MCF 10A (cell line): ENCODE data around the gene TCERG1L. TPM values are rescaled to one million over a fixed set of nuclear protein-coding genes. Genes with fewer than 3 reads are reported as not detected.

Source experiments
- BruUV-seq: library from RNA; stranded (reverse); fragments of 400-500 nt; replicated peaks from 2 replicates; lab custom pipeline; 2021; lab: Mats Ljungman, UMichigan
- CTCF ChIA-PET: fragments of 300-600 bp; sonication (Branson Sonifier 250); formaldehyde crosslinking; extraction: SDS; loops from one replicate; lab custom pipeline; 2021; ENCODE audit warnings: antibody characterized with exemption, inconsistent platforms; lab: Yijun Ruan, JAX
- POLR2A ChIA-PET: fragments of 300-600, 350-650 bp; sonication (Branson Sonifier 250); formaldehyde crosslinking; extraction: SDS; loops from one replicate; lab custom pipeline; 2020; ENCODE audit warnings: antibody characterized with exemption, inconsistent platforms; lab: Yijun Ruan, JAX
- DNase-seq: peaks from one replicate; pipeline ENCODE4 v3.0.0-alpha.2; 2018; ENCODE audit not compliant: unreplicated experiment
- H3K27ac Mint-ChIP-seq: one replicate; pipeline ENCODE4 v1.8.0; 2022; ENCODE audit warnings: mild to moderate bottlenecking, low read depth, mixed read lengths; ENCODE audit not compliant: unreplicated experiment
- H3K27me3 Mint-ChIP-seq: one replicate; pipeline ENCODE4 v1.8.0; 2022; ENCODE audit warnings: mixed read lengths; ENCODE audit not compliant: insufficient read depth, unreplicated experiment
- H3K36me3 Mint-ChIP-seq: one replicate; pipeline ENCODE4 v1.8.0; 2022; ENCODE audit warnings: mild to moderate bottlenecking, moderate library complexity, mixed read lengths; ENCODE audit not compliant: insufficient read depth, unreplicated experiment
- H3K4me1 Mint-ChIP-seq: one replicate; pipeline ENCODE4 v1.8.0; 2022; ENCODE audit warnings: mixed read lengths; ENCODE audit not compliant: insufficient read depth, unreplicated experiment
- H3K4me3 Mint-ChIP-seq: one replicate; pipeline ENCODE4 v1.8.0; 2022; ENCODE audit warnings: mild to moderate bottlenecking, moderate library complexity, mixed read lengths; ENCODE audit not compliant: unreplicated experiment
- H3K9me3 Mint-ChIP-seq: one replicate; pipeline ENCODE4 v1.8.0; 2022; ENCODE audit warnings: mixed read lengths; ENCODE audit not compliant: unreplicated experiment
- intact Hi-C: fragments of 100-400 bp; cut with micrococcal nuclease; formaldehyde crosslinking; loops from 2 replicates; pipeline ENCODE4 v1.14.1; 2022
- total RNA-seq: library from RNA; stranded (reverse); gene quantifications from 2 replicates; pipeline ENCODE4 v1.2.3, GENCODE V29; 2022
- TF ChIP-seq, protein P1 (sequence below): fragments of 200-600 bp; IDR thresholded peaks from one replicate; pipeline ENCODE4 v1.8.0; 2022; ENCODE audit warnings: antibody characterized with exemption, mild to moderate bottlenecking; ENCODE audit not compliant: unreplicated experiment

Gene TCERG1L
- total RNA-seq, 1 experiment from 2014 or later, result not detected

DNA sequence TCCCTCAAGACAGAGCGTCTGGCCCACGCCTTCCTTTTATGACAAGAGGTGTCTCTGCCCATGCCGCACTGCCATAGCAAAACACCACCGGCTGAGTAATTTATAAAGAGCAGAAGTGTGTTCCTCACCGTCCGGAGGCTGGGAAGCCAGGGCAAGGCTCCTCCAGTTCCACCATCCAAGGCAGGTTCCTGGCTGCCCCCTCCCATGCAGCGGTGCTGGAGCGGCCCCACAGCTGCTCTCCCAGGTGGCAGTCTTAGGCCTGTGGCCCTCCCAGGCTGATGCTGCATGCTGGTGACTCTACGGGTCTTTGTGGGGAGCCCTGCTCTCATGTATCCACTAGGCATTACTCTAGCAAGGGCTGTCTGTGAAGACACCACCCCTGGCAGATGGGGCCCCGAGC is 113.1 kb downstream of the TCERG1L start:
- CTCF ChIA-PET, result no interaction called here
- BruUV-seq, result no TSS peak
- intact Hi-C loops, result no loop called here
- Mint-ChIP-seq H3K9me3 (peaks cover 18% of the 10 kb centered on the region), H3K4me3 (no peak overlapping the region), H3K4me1 (no peaks in the 10 kb centered on the region), H3K36me3 (peaks cover 5% of the 10 kb centered on the region), H3K27ac (no peak overlapping the region), H3K27me3 (no peaks in the 10 kb centered on the region)
- TF ChIP-seq, protein P1, sequence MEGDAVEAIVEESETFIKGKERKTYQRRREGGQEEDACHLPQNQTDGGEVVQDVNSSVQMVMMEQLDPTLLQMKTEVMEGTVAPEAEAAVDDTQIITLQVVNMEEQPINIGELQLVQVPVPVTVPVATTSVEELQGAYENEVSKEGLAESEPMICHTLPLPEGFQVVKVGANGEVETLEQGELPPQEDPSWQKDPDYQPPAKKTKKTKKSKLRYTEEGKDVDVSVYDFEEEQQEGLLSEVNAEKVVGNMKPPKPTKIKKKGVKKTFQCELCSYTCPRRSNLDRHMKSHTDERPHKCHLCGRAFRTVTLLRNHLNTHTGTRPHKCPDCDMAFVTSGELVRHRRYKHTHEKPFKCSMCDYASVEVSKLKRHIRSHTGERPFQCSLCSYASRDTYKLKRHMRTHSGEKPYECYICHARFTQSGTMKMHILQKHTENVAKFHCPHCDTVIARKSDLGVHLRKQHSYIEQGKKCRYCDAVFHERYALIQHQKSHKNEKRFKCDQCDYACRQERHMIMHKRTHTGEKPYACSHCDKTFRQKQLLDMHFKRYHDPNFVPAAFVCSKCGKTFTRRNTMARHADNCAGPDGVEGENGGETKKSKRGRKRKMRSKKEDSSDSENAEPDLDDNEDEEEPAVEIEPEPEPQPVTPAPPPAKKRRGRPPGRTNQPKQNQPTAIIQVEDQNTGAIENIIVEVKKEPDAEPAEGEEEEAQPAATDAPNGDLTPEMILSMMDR, result no peak
- no peak for DNase-seq
- POLR2A ChIA-PET, result no interaction called here

DNA sequence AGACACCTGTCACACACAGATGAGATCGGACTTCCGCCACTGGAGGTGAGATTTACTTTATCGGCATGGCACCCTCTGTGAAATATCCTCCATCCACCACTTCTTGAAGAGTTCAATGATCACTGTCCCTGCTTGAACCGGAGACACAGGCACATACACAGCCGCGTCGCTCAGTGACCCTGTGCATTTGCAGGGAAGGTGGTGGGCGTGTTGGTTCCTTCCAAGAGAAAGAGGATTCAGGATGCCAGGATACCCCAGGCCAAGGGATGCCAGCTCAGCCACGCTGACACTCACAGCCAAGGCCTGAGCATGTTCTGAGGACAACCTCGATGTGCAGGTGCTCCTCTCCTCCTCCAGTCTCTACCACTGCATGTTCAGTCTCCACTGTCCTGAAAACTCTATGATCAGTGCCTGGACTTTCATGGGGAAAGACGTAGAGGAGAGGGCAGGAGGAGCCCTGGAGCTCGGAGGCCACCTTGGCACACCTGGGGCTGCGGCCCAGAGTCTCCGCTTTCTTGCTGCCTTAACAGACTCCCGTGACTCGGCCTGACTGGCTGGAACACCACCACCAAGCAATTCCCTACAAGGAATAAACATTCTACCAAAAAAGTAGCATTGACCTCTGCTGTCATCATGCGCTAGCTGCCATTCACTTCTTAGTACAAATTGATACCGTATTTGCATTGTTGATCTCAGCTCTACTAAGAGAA is 115.2 kb downstream of the TCERG1L start:
- ChIA-PET CTCF (no interaction called here), POLR2A (no interaction called here)
- no peaks in the 10 kb centered on the region for H3K27me3 Mint-ChIP-seq
- H3K4me1 Mint-ChIP-seq, result no peaks in the 10 kb centered on the region
- no peak overlapping the region for H3K4me3 Mint-ChIP-seq
- H3K27ac Mint-ChIP-seq, result no peak overlapping the region
- H3K9me3 Mint-ChIP-seq, result peaks cover 31% of the 10 kb centered on the region
- peaks cover 5% of the 10 kb centered on the region for H3K36me3 Mint-ChIP-seq
- intact Hi-C loops, result no loop called here
- no TSS peak for BruUV-seq
- TF ChIP-seq, protein P1, result no peak
- DNase-seq, result no peak

DNA sequence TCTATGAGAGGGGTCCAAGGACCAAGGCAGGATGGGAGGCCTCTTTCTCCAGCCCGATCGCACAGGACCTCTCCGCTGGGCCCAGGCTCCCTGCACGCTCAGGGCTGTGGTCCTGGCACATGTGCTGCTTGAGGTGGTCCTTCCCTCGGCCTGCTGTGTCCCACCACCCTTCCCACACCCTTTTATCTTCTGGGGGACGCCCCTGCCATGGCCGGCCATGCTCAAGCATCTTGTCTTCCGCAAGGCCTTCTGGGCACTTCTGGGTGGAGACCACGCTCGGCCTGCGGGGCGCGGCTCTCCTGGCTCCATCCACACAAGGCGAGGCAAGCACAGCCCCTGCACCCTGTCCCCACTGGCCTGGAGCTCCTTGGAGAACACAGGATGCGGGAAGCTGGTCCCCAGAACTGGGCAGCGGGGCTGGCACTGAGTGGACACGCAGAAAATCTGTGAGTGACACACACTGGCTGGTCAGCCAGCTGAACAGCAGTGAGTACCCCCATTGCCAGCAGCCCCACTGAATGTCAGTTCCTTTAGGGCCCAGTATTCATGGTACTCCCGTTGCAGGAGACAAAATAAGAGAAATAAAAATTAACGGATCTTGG is 115.9 kb downstream of the TCERG1L start:
- Mint-ChIP-seq H3K27ac (no peak overlapping the region), H3K9me3 (peaks cover 31% of the 10 kb centered on the region), H3K4me3 (no peak overlapping the region), H3K27me3 (no peaks in the 10 kb centered on the region), H3K36me3 (peaks cover 5% of the 10 kb centered on the region), H3K4me1 (no peaks in the 10 kb centered on the region)
- intact Hi-C loops, result no loop called here
- no peak for DNase-seq
- no TSS peak for BruUV-seq
- POLR2A ChIA-PET, result no interaction called here
- TF ChIP-seq, protein P1, result no peak
- CTCF ChIA-PET, result no interaction called here

DNA sequence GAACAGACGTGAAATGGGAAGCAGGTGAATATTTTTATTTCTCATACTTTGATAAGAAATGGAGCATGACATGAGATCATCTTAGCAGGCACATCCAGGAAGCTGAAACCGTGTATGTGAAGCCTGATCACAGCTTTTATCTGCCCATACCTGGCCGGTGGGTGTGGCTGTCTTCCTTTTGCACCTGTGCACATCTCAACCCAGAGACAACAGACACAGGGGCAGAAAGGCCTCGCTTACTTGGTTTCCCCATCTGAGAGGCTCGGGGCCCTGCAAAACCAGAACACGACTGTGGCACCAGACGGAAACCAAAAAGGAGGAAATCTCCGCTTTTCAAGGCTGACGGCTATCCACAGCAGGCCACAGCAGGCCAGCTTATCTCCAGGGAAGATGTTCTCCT is 116.4 kb downstream of the TCERG1L start:
- Mint-ChIP-seq H3K36me3 (peaks cover 5% of the 10 kb centered on the region), H3K27me3 (no peaks in the 10 kb centered on the region), H3K4me1 (no peaks in the 10 kb centered on the region), H3K9me3 (peaks cover 30% of the 10 kb centered on the region), H3K27ac (no peak overlapping the region), H3K4me3 (no peak overlapping the region)
- intact Hi-C loops, result no loop called here
- ChIA-PET POLR2A (no interaction called here), CTCF (no interaction called here)
- DNase-seq, result no peak
- TF ChIP-seq, protein P1, result no peak
- no TSS peak for BruUV-seq
